AG09319 (cell line): ENCODE results near the gene FRMPD1.

ENCODE experiments used
- DNase-seq: peaks from one replicate; pipeline ENCODE4 v3.0.0-alpha.2; 2010; ENCODE audit warnings: low read depth; ENCODE audit errors: extremely low read depth
- CTCF ChIP-seq: IDR thresholded peaks from 2 replicates; pipeline ENCODE4 v1.5.1; 2011; ENCODE audit warnings: low read depth, mild to moderate bottlenecking, inconsistent platforms, low read length, moderate library complexity

Gene FRMPD1

DNA sequence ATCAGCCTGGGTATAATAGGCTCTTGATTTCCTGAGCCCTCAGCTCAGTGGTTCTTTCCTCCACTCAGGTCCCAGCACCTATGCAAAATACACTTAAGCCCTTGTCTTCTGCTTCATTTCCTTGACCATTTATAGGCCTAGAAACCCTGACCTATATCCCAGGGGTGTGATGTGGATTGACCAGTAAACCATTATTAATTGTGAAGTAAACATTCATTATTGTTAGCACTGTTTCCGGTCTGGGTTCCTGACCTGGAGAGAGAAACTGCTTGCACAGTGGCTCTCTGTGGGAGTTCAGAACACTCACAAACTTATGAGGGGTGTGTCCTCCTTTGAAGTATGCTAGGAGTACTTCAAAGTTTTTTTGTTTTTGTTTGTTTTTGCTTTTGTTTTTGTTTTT is 38.8 kb upstream of the FRMPD1 start:
- no peak for TF ChIP-seq CTCF

GRCh38 chr9:37617161-37617560 is 33.6 kb upstream of the FRMPD1 start:
- no peak for TF ChIP-seq CTCF
- DNase-seq, result no peak

More for the DNA sequence above, 38.8 kb upstream of the FRMPD1 start:
- no peak for DNase-seq

DNA sequence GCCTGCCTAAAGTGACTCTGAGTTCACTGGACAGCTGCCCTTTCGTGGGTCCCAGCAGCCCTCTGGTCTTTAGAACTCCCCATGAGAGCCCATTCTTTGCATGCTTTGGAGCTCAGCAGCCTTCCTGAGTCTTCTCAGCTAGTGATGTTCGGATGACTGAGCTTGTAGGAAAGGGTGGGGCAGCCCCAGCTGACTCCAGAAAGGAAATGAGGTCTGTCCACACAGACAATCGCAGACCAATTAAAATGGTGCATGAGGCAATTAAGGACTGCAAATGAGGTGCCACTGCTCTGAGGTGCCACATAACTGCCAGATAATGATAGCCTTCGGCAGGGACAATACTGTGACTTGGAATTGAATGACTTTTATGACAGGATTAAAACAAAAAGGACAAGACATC is 32.9 kb upstream of the FRMPD1 start:
- DNase-seq, result no peak

GRCh38 chr9:37618817-37619216 is 31.9 kb upstream of the FRMPD1 start:
- TF ChIP-seq CTCF, result no peak
- no peak for DNase-seq

More for the DNA sequence above, 32.9 kb upstream of the FRMPD1 start:
- TF ChIP-seq CTCF, result no peak

- TF ChIP-seq CTCF, result no peak
- DNase-seq, result no peak
Observed at GRCh38 chr9:37619806-37620205, 30.9 kb upstream of the FRMPD1 start.

- TF ChIP-seq CTCF, result no peak
- no peak for DNase-seq
Observed at GRCh38 chr9:37620396-37620795, 30.4 kb upstream of the FRMPD1 start.

GRCh38 chr9:37621273-37622121 is 29.3 kb upstream of the FRMPD1 start:
- no peak for DNase-seq

More at GRCh38 chr9:37621273-37622121, 29.3 kb upstream of the FRMPD1 start:
- TF ChIP-seq CTCF, result no peak
